Mesendoderm (in vitro differentiated cells): ENCODE measurements around the gene SNRPF.

Source experiments
- DNase-seq: peaks from one replicate; pipeline ENCODE4 v3.0.0; 2013
- H2AK5ac ChIP-seq: 2 replicates; pipeline ENCODE4 v1.6.1; 2013; ENCODE audit warnings: low read length, inconsistent platforms
- H2BK120ac ChIP-seq: 2 replicates; pipeline ENCODE4 v1.6.1; 2013; ENCODE audit warnings: low read depth, mild to moderate bottlenecking, low read length, moderate library complexity, mixed read lengths
- H2BK15ac ChIP-seq: replicated peaks from 2 replicates; pipeline ENCODE4 v1.6.1; 2013; ENCODE audit warnings: low read depth, mild to moderate bottlenecking, moderate library complexity
- H2BK5ac ChIP-seq: 2 replicates; pipeline ENCODE4 v1.6.1; 2013; ENCODE audit warnings: low read length, inconsistent platforms
- H3K18ac ChIP-seq: 2 replicates; pipeline ENCODE4 v1.6.1; 2013; ENCODE audit warnings: mild to moderate bottlenecking, low read length, mixed read lengths
- H3K23ac ChIP-seq: one replicate; pipeline ENCODE4 v1.6.1; 2013; ENCODE audit warnings: low read length
- H3K27ac ChIP-seq: 2 replicates; pipeline ENCODE4 v1.5.1; 2013; ENCODE audit warnings: low read depth, mild to moderate bottlenecking, inconsistent platforms, low read length, moderate library complexity
- H3K27me3 ChIP-seq: 2 replicates; pipeline ENCODE4 v1.6.1; 2013; ENCODE audit warnings: low read length, control low read depth, mild to moderate bottlenecking, inconsistent platforms; ENCODE audit not compliant: insufficient read depth, poor library complexity
- H3K36me3 ChIP-seq: 2 replicates; pipeline ENCODE4 v1.6.1; 2013; ENCODE audit warnings: low read length, inconsistent platforms; ENCODE audit not compliant: control insufficient read depth, insufficient read depth
- H3K4ac ChIP-seq: one replicate; pipeline ENCODE4 v1.6.1; 2013; ENCODE audit warnings: low read depth, mild to moderate bottlenecking, low read length, moderate library complexity
- H3K4me1 ChIP-seq: 2 replicates; pipeline ENCODE4 v1.6.1; 2013; ENCODE audit warnings: low read depth, low read length, inconsistent platforms; ENCODE audit not compliant: control insufficient read depth
- H3K4me2 ChIP-seq: 2 replicates; pipeline ENCODE4 v1.6.1; 2013; ENCODE audit warnings: low read length
- H3K4me3 ChIP-seq: 2 replicates; pipeline ENCODE4 v1.5.1; 2013; ENCODE audit warnings: mild to moderate bottlenecking, low read length
- H3K56ac ChIP-seq: one replicate; pipeline ENCODE4 v1.6.1; 2013; ENCODE audit warnings: low read length
- H3K79me1 ChIP-seq: 2 replicates; pipeline ENCODE4 v1.6.1; 2013; ENCODE audit warnings: low read length, inconsistent platforms
- H3K79me2 ChIP-seq: 2 replicates; pipeline ENCODE4 v1.6.1; 2013; ENCODE audit warnings: mild to moderate bottlenecking, low read length; ENCODE audit not compliant: control insufficient read depth, insufficient read depth
- H3K9ac ChIP-seq: 2 replicates; pipeline ENCODE4 v1.6.1; 2013; ENCODE audit warnings: low read length, inconsistent platforms
- H4K5ac ChIP-seq: one replicate; pipeline ENCODE4 v1.6.1; 2013; ENCODE audit warnings: low read length
- H4K8ac ChIP-seq: one replicate; pipeline ENCODE4 v1.6.1; 2013; ENCODE audit warnings: low read depth, mild to moderate bottlenecking, control low read depth, low read length, moderate library complexity
- WGBS: extraction: QIAGEN DNeasy Blood & Tissue Kit; methylation state at CpG from one replicate; pipeline ENCODE4 v1.1.7; 2013; ENCODE audit warnings: low lambda C conversion rate, missing lambda C conversion rate; ENCODE audit not compliant: insufficient coverage; ENCODE audit errors: extremely low coverage; 5-methylcytosine and 5-hydroxymethylcytosine counted together

Gene SNRPF

GRCh38 chr12:95851606-95852005 lies 7.1 kb upstream of the SNRPF start:
- no peaks in the 10 kb centered on the region for H3K27me3 ChIP-seq
- H3K4me2 ChIP-seq = no peak overlapping the region
- no peak for DNase-seq
- H4K5ac ChIP-seq = no peak overlapping the region
- H3K23ac ChIP-seq = no peak overlapping the region
- H2BK120ac ChIP-seq = no peak overlapping the region
- H3K79me1 ChIP-seq = no peaks in the 10 kb centered on the region
- no peak overlapping the region for H2BK15ac ChIP-seq
- H3K18ac ChIP-seq = no peak overlapping the region
- peaks cover 7% of the 10 kb centered on the region for H3K4me1 ChIP-seq
- no peak overlapping the region for H3K27ac ChIP-seq
- no peak overlapping the region for H3K4me3 ChIP-seq
- no peak overlapping the region for H2AK5ac ChIP-seq
- WGBS = no CpG with 5 or more reads among the region's 3 CpGs
- no peak overlapping the region for H3K56ac ChIP-seq
- H3K79me2 ChIP-seq = no peaks in the 10 kb centered on the region
- H3K4ac ChIP-seq = no peak overlapping the region
- no peak overlapping the region for H4K8ac ChIP-seq
- no peak overlapping the region for H2BK5ac ChIP-seq
- no peaks in the 10 kb centered on the region for H3K36me3 ChIP-seq
- H3K9ac ChIP-seq = no peak overlapping the region

GRCh38 chr12:95852133-95852532 lies 6.6 kb upstream of the SNRPF start:
- Histone ChIP-seq H3K36me3 (no peaks in the 10 kb centered on the region), H3K23ac (no peak overlapping the region), H3K9ac (no peak overlapping the region), H3K4me1 (peaks cover 7% of the 10 kb centered on the region), H3K4me2 (no peak overlapping the region), H2AK5ac (no peak overlapping the region), H4K5ac (no peak overlapping the region), H3K27me3 (no peaks in the 10 kb centered on the region), H3K79me2 (no peaks in the 10 kb centered on the region), H2BK15ac (no peak overlapping the region), H3K27ac (no peak overlapping the region), H3K4me3 (no peak overlapping the region), H3K4ac (no peak overlapping the region), H2BK120ac (no peak overlapping the region), H3K18ac (no peak overlapping the region), H2BK5ac (no peak overlapping the region), H3K56ac (no peak overlapping the region), H3K79me1 (no peaks in the 10 kb centered on the region), H4K8ac (no peak overlapping the region)
- WGBS = no CpG with 5 or more reads among the region's 4 CpGs
- no peak for DNase-seq

- Histone ChIP-seq H3K9ac (no peak overlapping the region), H3K56ac (no peak overlapping the region), H3K18ac (no peak overlapping the region), H4K8ac (no peak overlapping the region), H3K27ac (no peak overlapping the region), H3K4me1 (peaks cover 16% of the 10 kb centered on the region), H2BK5ac (no peak overlapping the region), H3K36me3 (peaks cover 2% of the 10 kb centered on the region), H2BK15ac (no peak overlapping the region), H3K4me3 (no peak overlapping the region), H2BK120ac (no peak overlapping the region), H4K5ac (no peak overlapping the region), H3K27me3 (no peaks in the 10 kb centered on the region), H3K4ac (no peak overlapping the region), H3K79me2 (peaks cover 28% of the 10 kb centered on the region), H3K79me1 (peaks cover 3% of the 10 kb centered on the region), H3K4me2 (no peak overlapping the region), H2AK5ac (no peak overlapping the region), H3K23ac (no peak overlapping the region)
- WGBS = no CpG with 5 or more reads among the region's 7 CpGs
- peak; percentile 40 for DNase-seq
Measured at GRCh38 chr12:95857156-95857555, 1.6 kb upstream of the SNRPF start.

- no peak overlapping the region for H3K27ac ChIP-seq
- H3K4me3 ChIP-seq = peak overlapping the region; percentile 8
- H2AK5ac ChIP-seq = no peak overlapping the region
- H3K4me1 ChIP-seq = peaks cover 16% of the 10 kb centered on the region
- H3K18ac ChIP-seq = no peak overlapping the region
- H3K79me1 ChIP-seq = peaks cover 3% of the 10 kb centered on the region
- no CpG with 5 or more reads among the region's 18 CpGs for WGBS
- peak overlapping the region; percentile 16 for H4K8ac ChIP-seq
- H3K27me3 ChIP-seq = no peaks in the 10 kb centered on the region
- peaks cover 2% of the 10 kb centered on the region for H3K36me3 ChIP-seq
- H3K56ac ChIP-seq = peak overlapping the region; percentile 81
- peak overlapping the region; percentile 17 for H2BK5ac ChIP-seq
- DNase-seq = no peak
- peak overlapping the region; percentile 82 for H3K4me2 ChIP-seq
- peak overlapping the region; percentile 67 for H3K9ac ChIP-seq
- no peak overlapping the region for H3K4ac ChIP-seq
- no peak overlapping the region for H2BK15ac ChIP-seq
- H3K79me2 ChIP-seq = peaks cover 34% of the 10 kb centered on the region
- H2BK120ac ChIP-seq = no peak overlapping the region
- H3K23ac ChIP-seq = peak overlapping the region; percentile 96
- no peak overlapping the region for H4K5ac ChIP-seq
Measured at GRCh38 chr12:95857799-95858198, 953 bp upstream of the SNRPF start.

- Histone ChIP-seq H3K79me2 (peaks cover 41% of the 10 kb centered on the region), H3K4ac (peak overlapping the region; percentile 44), H3K9ac (peak overlapping the region; percentile 85), H2AK5ac (no peak overlapping the region), H2BK120ac (no peak overlapping the region), H3K4me1 (peaks cover 12% of the 10 kb centered on the region), H3K18ac (peak overlapping the region; percentile 12), H3K27ac (peak overlapping the region; percentile 48), H3K23ac (no peak overlapping the region), H3K36me3 (peaks cover 2% of the 10 kb centered on the region), H2BK15ac (no peak overlapping the region), H4K5ac (no peak overlapping the region), H3K4me2 (peak overlapping the region; percentile 75), H3K56ac (peak overlapping the region; percentile 95), H3K27me3 (no peaks in the 10 kb centered on the region), H4K8ac (no peak overlapping the region), H2BK5ac (no peak overlapping the region), H3K4me3 (peak overlapping the region; percentile 72), H3K79me1 (peaks cover 8% of the 10 kb centered on the region)
- no CpG with 5 or more reads among the region's 13 CpGs for WGBS
- DNase-seq = peak; percentile 78
Measured at GRCh38 chr12:95859344-95859816, 628 bp downstream of the SNRPF start.
